HEK293 (cell line): ENCODE measurements around the gene SNRNP70.

ENCODE experiments used
- GLIS1 ChIP-seq: fragments of 450-650 bp; formaldehyde crosslinking; IDR thresholded peaks from 2 replicates; pipeline ENCODE4 v1.5.1; 2016; ENCODE audit warnings: missing biosample characterization, missing genetic modification characterization
- HOXD13 ChIP-seq: sonication (generic); formaldehyde crosslinking; IDR thresholded peaks from 2 replicates; pipeline ENCODE4 v1.8.0; 2022; ENCODE audit warnings: missing genetic modification reagents, borderline replicate concordance
- KLF9 ChIP-seq: fragments of 450-650 bp; formaldehyde crosslinking; IDR thresholded peaks from 2 replicates; pipeline ENCODE4 v1.5.1; 2016; ENCODE audit warnings: missing biosample characterization, missing genetic modification characterization, low read depth
- ZNF114 ChIP-seq: fragments of 450-650 bp; formaldehyde crosslinking; IDR thresholded peaks from 2 replicates; pipeline ENCODE4 v1.5.0; 2017; ENCODE audit warnings: missing biosample characterization, missing genetic modification characterization
- ZNF184 ChIP-seq: fragments of 450-650 bp; IDR thresholded peaks from 2 replicates; pipeline ENCODE4 v1.5.1; 2018; ENCODE audit warnings: missing biosample characterization, mild to moderate bottlenecking, missing genetic modification characterization
- ZNF302 ChIP-seq: fragments of 450-650 bp; formaldehyde crosslinking; IDR thresholded peaks from 2 replicates; pipeline ENCODE4 v1.5.1; 2016; ENCODE audit warnings: missing biosample characterization, missing genetic modification characterization, low read depth
- ZNF514 ChIP-seq: fragments of 450-650 bp; formaldehyde crosslinking; IDR thresholded peaks from 2 replicates; pipeline ENCODE4 v1.5.1; 2016; ENCODE audit warnings: missing biosample characterization, missing genetic modification characterization
- ZNF549 ChIP-seq: fragments of 450-650 bp; IDR thresholded peaks from 2 replicates; pipeline ENCODE4 v1.5.1; 2018; ENCODE audit warnings: missing biosample characterization, missing genetic modification characterization, mild to moderate bottlenecking, inconsistent platforms, moderate library complexity
- ZNF76 ChIP-seq: fragments of 450-650 bp; formaldehyde crosslinking; IDR thresholded peaks from 2 replicates; pipeline ENCODE4; 2016; ENCODE audit warnings: low read depth, missing biosample characterization, missing genetic modification characterization, borderline replicate concordance
- TF ChIP-seq, protein P1 (sequence below): fragments of 450-650 bp; formaldehyde crosslinking; IDR thresholded peaks from 2 replicates; pipeline ENCODE4 v1.5.1; 2016; ENCODE audit warnings: missing biosample characterization, missing genetic modification characterization, low read depth
- TF ChIP-seq, protein P2 (sequence below): fragments of 450-650 bp; formaldehyde crosslinking; optimal IDR thresholded peaks from 2 replicates; pipeline ENCODE3; 2016; ENCODE audit warnings: missing biosample characterization, mild to moderate bottlenecking, missing genetic modification characterization
- TF ChIP-seq, protein P3 (sequence below): fragments of 450-650 bp; formaldehyde crosslinking; IDR thresholded peaks from 2 replicates; pipeline ENCODE4 v1.5.1; 2016; ENCODE audit warnings: missing biosample characterization, missing genetic modification characterization

DNA sequence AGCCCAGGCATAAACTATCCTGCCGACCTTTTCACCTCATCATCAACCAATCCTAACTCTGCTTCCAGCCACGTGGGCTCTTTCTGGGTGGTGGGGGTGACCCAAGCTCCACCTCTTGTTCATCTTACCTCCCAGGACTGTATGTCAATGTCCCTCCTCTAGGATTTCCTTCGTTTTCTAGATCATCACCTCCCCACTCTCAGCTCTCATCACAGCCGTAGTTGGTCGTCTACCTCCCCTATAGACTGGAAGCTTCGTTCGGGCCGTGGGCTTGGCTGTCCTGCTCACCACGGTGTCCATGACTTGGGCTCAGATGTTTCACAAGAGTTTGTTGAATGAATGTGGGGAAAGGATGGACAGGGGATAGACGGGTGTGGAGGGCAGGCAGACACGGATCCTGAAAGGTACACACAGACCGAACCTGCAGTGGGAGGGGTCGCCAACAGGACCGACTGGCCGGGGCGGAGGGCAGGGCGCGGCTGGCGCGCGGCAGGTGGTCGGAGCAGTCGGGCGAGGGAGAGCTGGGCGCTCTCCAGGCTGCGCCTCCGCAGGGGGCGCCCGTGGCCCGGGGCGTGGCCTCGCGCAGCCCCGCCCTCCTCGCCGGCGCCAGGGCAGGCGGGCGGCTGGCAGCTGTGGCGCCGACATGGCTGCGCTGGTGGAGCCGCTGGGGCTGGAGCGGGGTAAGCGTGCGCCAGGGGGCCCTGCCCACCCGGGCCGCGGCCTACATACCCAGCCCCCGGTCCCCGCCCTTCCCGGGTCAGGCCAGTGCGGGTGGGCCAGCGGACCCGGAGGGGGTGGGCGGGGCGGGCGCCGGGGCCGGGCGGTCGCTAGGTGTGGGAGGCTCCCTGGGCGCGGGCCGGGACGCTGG is 28.7 kb downstream of the SNRNP70 start, which contains the start of gene LIN7B:
- TF ChIP-seq ZNF76 (no peak), ZNF514 (tag by site-specific recombination) (no peak), GLIS1 (tag by site-specific recombination) (peak; percentile 89), ZNF184 (tag by site-specific recombination) (no peak), KLF9 (tag by site-specific recombination) (peak; percentile 59; the same call in 1 of the 2 replicates), ZNF302 (tag by site-specific recombination) (no peak), HOXD13 (CRISPR knock-in tag) (no peak), ZNF114 (no peak), ZNF549 (tag by site-specific recombination) (no peak)
- TF ChIP-seq, protein P1, sequence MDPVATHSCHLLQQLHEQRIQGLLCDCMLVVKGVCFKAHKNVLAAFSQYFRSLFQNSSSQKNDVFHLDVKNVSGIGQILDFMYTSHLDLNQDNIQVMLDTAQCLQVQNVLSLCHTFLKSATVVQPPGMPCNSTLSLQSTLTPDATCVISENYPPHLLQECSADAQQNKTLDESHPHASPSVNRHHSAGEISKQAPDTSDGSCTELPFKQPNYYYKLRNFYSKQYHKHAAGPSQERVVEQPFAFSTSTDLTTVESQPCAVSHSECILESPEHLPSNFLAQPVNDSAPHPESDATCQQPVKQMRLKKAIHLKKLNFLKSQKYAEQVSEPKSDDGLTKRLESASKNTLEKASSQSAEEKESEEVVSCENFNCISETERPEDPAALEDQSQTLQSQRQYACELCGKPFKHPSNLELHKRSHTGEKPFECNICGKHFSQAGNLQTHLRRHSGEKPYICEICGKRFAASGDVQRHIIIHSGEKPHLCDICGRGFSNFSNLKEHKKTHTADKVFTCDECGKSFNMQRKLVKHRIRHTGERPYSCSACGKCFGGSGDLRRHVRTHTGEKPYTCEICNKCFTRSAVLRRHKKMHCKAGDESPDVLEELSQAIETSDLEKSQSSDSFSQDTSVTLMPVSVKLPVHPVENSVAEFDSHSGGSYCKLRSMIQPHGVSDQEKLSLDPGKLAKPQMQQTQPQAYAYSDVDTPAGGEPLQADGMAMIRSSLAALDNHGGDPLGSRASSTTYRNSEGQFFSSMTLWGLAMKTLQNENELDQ (tag by site-specific recombination) = no peak
- TF ChIP-seq, protein P2, sequence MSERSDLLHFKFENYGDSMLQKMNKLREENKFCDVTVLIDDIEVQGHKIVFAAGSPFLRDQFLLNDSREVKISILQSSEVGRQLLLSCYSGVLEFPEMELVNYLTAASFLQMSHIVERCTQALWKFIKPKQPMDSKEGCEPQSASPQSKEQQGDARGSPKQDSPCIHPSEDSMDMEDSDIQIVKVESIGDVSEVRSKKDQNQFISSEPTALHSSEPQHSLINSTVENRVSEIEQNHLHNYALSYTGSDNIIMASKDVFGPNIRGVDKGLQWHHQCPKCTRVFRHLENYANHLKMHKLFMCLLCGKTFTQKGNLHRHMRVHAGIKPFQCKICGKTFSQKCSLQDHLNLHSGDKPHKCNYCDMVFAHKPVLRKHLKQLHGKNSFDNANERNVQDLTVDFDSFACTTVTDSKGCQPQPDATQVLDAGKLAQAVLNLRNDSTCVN (tag by site-specific recombination) = no peak
- TF ChIP-seq, protein P3, sequence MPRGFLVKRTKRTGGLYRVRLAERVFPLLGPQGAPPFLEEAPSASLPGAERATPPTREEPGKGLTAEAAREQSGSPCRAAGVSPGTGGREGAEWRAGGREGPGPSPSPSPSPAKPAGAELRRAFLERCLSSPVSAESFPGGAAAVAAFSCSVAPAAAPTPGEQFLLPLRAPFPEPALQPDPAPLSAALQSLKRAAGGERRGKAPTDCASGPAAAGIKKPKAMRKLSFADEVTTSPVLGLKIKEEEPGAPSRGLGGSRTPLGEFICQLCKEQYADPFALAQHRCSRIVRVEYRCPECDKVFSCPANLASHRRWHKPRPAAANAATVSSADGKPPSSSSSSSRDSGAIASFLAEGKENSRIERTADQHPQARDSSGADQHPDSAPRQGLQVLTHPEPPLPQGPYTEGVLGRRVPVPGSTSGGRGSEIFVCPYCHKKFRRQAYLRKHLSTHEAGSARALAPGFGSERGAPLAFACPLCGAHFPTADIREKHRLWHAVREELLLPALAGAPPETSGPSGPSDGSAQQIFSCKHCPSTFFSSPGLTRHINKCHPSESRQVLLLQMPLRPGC (tag by site-specific recombination) = no peak
